ENCODE data around the gene ACAD9.

The ACAD9 gene

GRCh38 chr3:128942161-128942952 lies 62.9 kb downstream of the ACAD9 start:
- no peak for DNase-seq

- DNase-seq, result no peak
Measured at GRCh38 chr3:128945041-128945877, 65.8 kb downstream of the ACAD9 start.

DNA sequence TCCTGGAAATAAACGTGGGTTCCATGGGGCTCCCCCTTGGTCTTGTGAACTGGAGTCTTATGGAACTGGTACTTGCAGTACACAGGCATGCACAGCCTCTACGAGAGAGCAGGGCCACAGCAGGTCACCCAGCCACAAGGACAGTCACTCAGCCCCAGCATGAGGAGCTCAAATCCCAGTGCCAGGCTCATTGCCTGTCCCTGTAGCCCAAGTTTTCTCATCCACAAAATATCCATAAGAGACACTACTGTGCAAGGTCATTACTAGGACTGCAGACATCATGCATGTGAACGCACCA lies 66.4 kb downstream of the ACAD9 start:
- no peak for DNase-seq

GRCh38 chr3:128946411-128946810 lies 67.0 kb downstream of the ACAD9 start:
- DNase-seq, result no peak

GRCh38 chr3:128949158-128949557 lies 69.7 kb downstream of the ACAD9 start:
- DNase-seq, result no peak

DNA sequence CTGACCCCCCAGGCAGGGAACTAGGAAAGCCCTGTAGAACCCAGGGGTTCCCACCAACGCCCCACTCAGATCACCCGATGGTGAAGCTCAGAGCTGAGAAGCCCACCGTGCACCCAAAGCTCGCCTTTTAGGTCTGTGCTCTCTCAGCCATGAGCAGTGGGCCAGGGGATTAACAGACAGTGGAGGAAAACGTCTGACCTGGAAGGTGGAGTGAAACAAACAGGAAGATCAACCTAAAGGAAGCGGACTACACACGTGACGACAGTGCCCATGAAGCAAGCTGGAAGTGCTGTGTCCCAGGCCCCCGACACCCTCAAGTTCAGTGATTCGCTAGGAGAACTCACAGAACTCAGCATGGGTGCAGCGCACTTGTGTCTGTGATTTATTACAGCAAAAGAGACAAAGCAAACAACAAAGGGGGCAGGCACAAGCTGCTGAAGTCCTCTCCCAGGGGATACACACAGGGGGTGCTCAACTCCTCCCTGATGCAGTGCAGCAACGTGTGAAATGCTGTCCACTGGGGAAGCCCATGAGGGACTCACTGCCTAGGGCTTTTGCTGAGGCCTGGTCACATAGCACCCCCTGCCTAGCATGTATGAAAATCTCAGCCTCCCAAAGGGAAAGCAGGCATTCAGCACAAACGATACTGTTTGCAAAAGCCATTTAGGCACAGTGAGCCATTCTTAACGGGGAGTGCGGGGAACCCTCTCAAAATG lies 71.0 kb downstream of the ACAD9 start:
- peak; percentile 2 for DNase-seq

GRCh38 chr3:128956440-128956839 lies 77.0 kb downstream of the ACAD9 start:
- DNase-seq, result no peak

Data from stimulated activated naive CD4-positive, alpha-beta T cell treated with Interleukin-2 at 50 U/mL for 16 hours (primary cell).